GM21423 (cell line): ENCODE results near the gene ZRSR2.
A peak's percentile ranks its signal among the peaks of the same experiment; 100 is the strongest.

Source experiments
- ATAC-seq: cut with Tn5 transposase; IDR thresholded peaks from one replicate; pipeline ENCODE4 v1.9.1; 2021; ENCODE audit warnings: mild to moderate bottlenecking, moderate library complexity; ENCODE audit not compliant: unreplicated experiment

Gene ZRSR2

GRCh38 chrX:15849555-15849954 lies 59.3 kb downstream of the ZRSR2 start:
- no peak for ATAC-seq

- no peak for ATAC-seq
These were observed 63.3 kb downstream of the ZRSR2 start for GRCh38 chrX:15853586-15854079.

- peak; percentile 34 for ATAC-seq
These were observed 63.9 kb downstream of the ZRSR2 start for GRCh38 chrX:15854080-15854655.

- ATAC-seq: peak; percentile 90
These were observed 64.7 kb downstream of the ZRSR2 start, which contains the start of gene AP1S2 for GRCh38 chrX:15854712-15855567. TSS of gene AP1S2 (minus strand) at chrX:15854813. CDS start at chrX:15852524, 2,289 bp downstream.

GRCh38 chrX:15855568-15856221 lies 65.4 kb downstream of the ZRSR2 start:
- ATAC-seq: no peak

- no peak for ATAC-seq
These were observed 65.9 kb downstream of the ZRSR2 start for GRCh38 chrX:15856222-15856587.

GRCh38 chrX:15856636-15857035 lies 66.4 kb downstream of the ZRSR2 start:
- ATAC-seq: no peak

- no peak for ATAC-seq
These were observed 67.8 kb downstream of the ZRSR2 start for GRCh38 chrX:15858051-15858450.

GRCh38 chrX:15860921-15861320 lies 70.6 kb downstream of the ZRSR2 start:
- ATAC-seq: no peak

- ATAC-seq: no peak
These were observed 73.7 kb downstream of the ZRSR2 start for GRCh38 chrX:15864023-15864422.

GRCh38 chrX:15864629-15865028 lies 74.3 kb downstream of the ZRSR2 start:
- no peak for ATAC-seq

- ATAC-seq: no peak
These were observed 75.9 kb downstream of the ZRSR2 start for GRCh38 chrX:15866147-15866546.

- ATAC-seq: no peak
These were observed 79.4 kb downstream of the ZRSR2 start for GRCh38 chrX:15869695-15870094.

- no peak for ATAC-seq
These were observed 80.0 kb downstream of the ZRSR2 start for GRCh38 chrX:15870310-15870709.
